ENCODE results near the gene DDX42.
A peak's percentile ranks its signal among the peaks of the same experiment; 100 is the strongest.

DDX42 gene

GRCh38 chr17:63823659-63824331, 49.8 kb downstream of the DDX42 start:
- no peak for DNase-seq

DNA sequence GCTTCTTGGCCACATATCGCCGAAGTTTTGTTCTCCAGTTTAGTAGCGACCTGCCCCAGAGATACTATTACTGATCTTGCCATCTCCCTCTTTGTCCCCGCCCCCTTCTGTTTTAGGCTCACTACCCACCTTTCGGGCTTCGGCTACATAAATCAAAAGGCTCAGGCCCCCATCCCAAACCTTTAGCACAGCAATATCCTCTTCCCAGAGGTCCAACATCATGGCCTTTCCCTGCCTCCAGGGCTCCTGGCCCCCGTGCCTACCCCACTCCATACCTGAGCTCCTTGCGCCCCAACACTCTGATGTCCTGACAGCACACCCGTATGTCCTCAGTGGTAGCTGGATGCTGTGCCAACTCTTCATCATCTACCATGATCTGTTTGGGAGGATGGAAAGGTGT, 50.4 kb downstream of the DDX42 start:
- no peak for DNase-seq

GRCh38 chr17:63826468-63827001, 52.6 kb downstream of the DDX42 start:
- DNase-seq = peak in 1 of 2 donors; percentile 18

GRCh38 chr17:63827002-63827800, 53.2 kb downstream of the DDX42 start, which contains the start of the genes FTSJ3 and PSMC5:
Gene FTSJ3 (minus strand): TSS chr17:63827663. CDS start chr17:63826902, 761 bp downstream.
Gene PSMC5 (plus strand): TSS chr17:63827431. CDS start chr17:63827491, 60 bp downstream.
- peak; percentile 94 to 97 for DNase-seq

- no peak for DNase-seq
These were observed 53.8 kb downstream of the DDX42 start for GRCh38 chr17:63827801-63828221.

DNA sequence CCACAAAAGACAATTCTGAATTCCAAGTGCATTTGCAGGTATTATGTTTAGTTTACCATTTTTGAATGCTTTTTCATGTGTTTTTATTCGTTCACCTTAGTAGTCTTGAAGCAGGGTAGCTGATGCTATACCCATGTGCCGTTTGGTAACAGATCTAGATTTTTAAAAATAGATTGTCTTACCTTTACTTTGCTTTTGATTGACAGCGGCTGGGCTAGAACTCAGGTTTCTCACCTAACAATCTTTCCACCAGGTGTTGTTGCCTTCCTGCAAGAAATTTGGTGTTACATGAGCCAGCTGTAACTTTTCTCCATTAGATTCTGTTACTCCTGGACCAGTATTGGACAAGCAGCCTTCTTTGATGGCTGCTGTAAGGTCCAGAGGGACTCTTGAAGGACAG, 55.0 kb downstream of the DDX42 start:
- DNase-seq = no peak

GRCh38 chr17:63830278-63830677, 56.3 kb downstream of the DDX42 start:
- no peak for DNase-seq

- no peak for DNase-seq
These were observed 57.0 kb downstream of the DDX42 start for GRCh38 chr17:63830904-63831491.

GRCh38 chr17:63831505-63831904, 57.5 kb downstream of the DDX42 start:
- DNase-seq = no peak

GRCh38 chr17:63832014-63832413, 58.0 kb downstream of the DDX42 start:
- no peak for DNase-seq

- no peak for DNase-seq
These were observed 58.5 kb downstream of the DDX42 start for GRCh38 chr17:63832455-63832854.

- no peak for DNase-seq
These were observed 59.2 kb downstream of the DDX42 start for GRCh38 chr17:63833026-63833740.

DNA sequence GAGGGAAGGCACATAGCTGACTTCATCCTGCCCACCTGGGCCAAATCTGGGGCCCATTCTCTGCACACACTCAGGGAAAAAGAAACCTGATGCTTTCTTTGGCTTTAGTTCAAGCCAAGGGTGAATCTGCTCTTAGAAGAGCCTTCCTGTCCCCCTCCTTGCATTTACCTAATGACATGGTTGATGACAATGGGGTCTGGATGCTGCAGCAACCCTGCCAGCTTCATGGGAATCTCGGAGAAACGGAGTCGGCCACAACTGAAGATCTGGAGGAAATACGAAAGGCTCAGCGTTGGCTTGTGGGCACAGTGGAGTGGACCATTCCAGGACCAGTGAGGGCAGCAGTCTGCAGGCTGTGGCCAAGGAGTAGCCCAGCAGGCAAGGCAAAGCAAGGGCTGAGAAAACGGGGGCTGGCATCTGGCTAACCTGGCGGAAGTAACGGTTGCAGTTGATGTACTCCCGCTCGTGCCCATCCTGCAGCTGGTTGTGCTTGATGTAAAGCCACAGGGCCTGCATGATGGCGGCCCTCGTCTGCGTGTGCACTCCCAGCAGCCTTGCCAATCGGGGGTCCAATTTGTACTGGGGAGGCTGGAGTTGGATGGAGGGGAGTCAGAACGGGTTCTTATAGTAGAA, 59.9 kb downstream of the DDX42 start:
- no peak for DNase-seq

DNA sequence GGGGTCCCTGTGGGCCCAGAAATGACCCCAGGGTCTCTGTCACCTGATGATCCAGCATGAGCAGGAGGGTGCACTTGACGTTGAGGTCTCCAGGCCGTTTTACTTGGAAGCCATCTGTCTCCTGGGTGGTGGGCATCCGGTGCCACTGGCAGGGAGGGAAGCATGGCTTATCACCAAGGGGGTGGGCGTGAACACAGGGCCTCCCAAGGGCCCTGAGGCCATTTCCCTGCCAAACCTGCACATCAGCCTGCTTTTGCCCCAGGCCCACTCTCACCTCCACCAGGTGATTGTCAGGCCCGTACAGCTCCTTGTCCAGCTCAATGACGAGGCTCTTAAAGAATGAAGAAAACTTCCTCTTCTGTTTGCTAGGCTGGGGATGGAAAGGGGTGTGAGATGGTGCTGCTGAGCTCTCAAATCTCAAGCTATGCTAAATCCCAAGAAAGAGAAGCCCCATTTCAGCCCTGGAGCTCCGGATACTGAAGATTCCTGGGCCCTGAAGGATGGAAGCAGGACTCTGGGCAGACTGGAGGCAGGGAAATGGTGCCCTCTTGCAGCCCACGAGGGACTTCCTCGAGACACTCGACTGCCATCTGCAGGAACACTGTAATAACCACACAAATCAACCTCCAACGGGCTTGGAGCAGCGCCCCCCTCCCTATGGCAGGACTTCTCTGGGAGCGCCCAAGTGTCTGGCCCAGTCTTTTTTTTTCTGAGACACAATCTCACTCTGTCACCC, 60.6 kb downstream of the DDX42 start:
- peak; percentile 68 to 81 for DNase-seq

GRCh38 chr17:63835167-63835720, 61.3 kb downstream of the DDX42 start:
- no peak for DNase-seq

- DNase-seq = no peak
These were observed 62.8 kb downstream of the DDX42 start for GRCh38 chr17:63836811-63837210.

GRCh38 chr17:63837480-63837879, 63.5 kb downstream of the DDX42 start:
- DNase-seq = no peak

GRCh38 chr17:63837962-63838600, 64.1 kb downstream of the DDX42 start:
- DNase-seq = no peak

DNA sequence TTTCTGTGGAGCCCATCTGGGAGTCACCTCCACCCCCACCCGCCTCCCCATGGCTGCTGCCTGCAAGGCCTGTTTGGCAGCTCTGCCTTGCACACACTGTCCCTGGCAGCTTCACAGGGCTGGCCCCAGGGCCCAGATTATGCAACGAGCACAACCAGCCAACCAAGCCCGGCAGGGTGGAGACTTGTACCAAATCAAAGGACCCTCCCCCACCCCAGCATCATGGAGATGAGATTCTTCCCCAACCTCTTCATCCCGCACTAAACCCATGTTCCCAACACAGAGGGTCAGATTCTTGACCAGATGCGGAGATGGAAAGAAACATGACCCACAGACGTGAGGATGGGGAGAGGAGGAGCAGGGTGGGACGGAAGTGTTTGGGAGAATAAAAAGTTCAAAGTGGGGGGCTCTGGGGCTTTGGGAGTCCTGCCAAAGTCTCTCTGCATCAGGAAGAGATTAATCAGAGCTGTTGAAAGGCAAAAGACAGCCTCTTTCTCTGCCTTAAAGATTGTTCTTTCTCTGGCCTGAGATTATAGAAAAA, 64.7 kb downstream of the DDX42 start:
- DNase-seq = no peak
